ENCODE results near the gene RNF213.
"Not testable (repeated sequence)": the region's sequence is repeated elsewhere in the genome, so short reads cannot be mapped to it uniquely, and the experiment has no call there.

Gene RNF213

DNA sequence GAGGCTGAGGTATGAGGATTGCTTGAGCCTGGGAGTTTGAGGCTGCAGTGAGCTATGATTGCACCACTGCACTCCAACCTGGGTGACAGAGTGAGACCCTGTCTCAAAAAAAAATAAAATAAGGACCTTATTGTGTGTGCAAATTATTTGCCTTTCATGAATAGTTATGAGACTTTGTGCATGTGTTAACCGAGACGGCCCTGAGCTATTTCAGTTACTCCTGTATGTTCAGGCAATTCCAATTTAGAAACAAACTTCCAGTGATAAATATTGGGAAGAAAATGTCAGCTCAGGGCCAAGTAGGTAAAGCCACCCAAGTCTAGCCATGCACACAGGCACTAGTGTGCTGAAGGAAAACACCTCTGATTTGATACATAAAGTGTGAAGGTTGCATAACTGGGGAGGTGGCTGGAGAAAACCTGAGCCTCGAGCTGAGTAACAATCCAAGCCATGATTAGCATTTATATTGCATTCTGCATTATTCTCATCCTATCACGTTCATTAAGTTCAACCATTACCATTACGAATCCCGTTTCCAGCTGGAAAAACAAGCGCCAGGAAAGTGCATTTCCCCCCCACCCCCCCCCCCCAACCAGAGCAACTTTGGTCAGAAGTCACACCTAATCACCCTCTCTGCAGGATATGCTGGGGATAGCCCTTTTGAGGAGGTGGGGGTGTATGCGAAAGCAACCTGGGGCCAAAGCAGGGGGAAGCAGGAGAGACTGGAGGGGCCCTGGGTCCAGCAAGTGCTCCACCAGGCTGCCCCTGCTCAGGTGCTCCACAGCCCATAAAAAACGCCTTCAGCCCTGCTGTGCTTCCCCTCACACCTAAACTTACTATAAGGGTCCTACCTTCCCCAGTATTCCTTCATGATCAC lies 135.7 kb downstream of the RNF213 start:
- no peak for DNase-seq

DNA sequence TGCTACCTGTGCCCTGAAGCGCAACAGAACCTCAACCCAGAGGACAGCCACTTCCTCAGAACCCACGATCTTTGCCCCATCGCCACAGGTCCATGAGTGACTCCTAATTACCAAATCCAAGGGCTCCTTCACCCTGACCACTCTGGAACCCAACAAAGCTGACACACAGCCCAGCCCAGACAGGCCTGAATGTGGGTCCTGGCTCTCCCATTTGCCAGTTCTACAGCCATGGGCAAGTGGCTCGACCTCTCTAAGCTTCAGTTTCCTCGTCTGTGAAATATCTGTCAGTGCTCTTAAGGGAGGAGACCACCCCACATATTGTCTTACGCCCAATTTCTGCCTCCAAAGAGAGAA lies 136.4 kb downstream of the RNF213 start:
- DNase-seq: no peak

DNA sequence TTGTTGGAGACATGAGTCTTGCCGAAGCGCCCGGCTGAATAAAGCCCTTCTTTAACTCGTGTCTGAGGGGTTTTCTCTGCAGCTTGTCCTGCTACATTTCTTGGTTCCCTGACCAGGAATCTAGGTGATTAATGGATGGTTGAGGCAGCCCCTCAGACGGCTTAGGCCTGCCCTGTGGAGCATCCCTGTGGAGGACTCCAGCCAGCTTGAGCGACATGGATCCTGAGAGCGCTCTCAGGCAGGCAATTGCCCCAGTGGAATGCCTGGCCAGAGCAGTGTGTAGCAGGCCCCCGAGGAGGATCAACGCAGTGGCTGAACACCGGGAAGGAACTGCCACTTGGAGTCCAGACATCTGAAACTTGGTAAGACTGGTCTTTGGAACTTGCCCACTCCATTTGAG lies 137.0 kb downstream of the RNF213 start:
- no peak for DNase-seq

DNA sequence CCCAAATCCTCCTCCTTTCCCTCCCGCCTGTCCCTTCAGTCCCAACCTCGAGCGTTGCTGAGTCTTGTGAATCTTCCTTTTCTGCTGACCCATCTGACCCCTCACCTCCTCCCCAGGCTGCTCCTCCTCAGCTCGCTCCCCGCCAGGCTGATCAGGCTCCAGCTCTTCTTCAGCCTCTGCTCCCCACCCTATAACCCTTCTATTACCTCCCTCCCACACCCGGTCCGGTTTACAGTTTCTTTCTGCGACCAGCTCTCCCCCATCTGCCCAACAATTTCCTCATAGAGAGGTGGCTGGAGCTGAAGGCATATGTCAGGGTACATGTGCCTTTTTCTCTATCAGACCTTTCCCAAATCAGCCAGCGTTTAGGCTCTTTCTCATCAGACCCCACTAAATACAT lies 140.4 kb downstream of the RNF213 start:
- DNase-seq: not testable (repeated sequence)

DNA sequence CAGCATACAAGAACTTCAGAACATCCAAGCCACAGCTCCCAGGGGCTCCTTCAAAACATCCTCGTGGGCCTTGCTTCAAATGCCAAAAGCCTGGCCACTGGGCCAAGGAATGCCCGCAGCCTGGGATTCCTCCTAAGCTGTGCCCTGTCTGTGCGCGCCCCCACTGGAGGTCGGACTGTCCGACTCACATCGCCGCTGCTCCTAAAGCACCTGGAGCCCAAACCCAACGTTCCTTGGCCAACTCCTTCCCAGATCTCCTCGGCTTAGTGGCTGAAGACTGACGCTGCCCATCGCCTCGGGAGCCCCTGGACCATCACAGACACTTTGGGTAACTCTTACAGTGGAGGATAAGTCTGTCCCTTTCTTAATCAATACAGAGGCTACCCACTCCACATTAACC lies 141.4 kb downstream of the RNF213 start:
- DNase-seq: not testable (repeated sequence)

DNA sequence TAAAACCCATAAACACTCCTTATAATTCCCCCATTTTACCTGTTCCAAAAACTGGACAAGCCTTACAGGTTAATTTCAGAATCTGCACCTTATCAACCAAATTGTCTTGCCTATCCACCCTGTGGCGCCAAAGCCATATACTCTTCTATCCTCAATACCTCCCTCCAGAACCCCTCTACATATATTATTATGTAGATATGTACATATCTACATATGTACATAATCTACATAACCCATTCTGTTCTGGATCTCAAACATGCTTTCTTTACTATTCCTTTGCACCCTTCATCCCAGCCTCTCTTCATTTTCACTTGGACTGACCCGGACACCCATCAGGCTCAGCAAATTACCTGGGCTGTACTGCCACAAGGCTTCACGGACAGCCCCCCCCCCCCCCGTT lies 142.3 kb downstream of the RNF213 start:
- DNase-seq: no peak

DNA sequence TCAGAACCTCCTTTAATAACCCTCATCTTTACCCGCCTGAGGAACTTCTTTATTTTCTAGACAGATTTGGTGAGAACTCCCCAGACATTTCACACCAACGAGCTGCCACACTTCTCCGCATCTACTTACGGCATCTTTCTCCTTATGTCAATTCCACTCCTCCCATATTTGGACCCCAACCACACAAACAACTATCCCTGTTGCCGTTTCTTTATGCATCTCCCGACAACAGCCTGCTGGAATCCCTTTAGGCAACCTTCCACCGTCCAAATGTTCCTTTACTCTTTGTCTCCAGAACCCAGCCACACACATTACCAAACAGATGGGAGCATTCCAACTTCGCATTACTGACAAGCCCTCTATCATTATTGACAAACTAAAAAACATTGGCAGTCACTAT lies 145.5 kb downstream of the RNF213 start:
- no peak for DNase-seq

DNA sequence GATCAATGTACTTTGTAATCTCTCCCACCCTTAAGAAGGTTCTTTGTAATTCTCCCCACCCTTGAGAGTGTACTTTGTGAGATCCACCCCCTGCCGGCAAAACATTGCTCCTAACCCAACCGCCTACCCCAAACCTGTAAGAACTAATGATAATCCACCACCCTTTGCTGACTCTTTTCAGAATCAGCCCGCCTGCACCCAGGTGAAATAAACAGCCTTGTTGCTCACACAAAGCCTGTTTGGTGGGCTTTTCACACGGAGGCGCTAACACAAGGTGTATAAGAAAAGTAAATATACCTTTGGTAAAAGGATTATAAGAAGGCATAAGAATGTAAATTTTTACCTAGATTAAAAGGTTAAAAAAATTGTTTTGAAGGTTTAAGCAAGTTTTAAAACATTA lies 147.3 kb downstream of the RNF213 start:
- not testable (repeated sequence) for DNase-seq

DNA sequence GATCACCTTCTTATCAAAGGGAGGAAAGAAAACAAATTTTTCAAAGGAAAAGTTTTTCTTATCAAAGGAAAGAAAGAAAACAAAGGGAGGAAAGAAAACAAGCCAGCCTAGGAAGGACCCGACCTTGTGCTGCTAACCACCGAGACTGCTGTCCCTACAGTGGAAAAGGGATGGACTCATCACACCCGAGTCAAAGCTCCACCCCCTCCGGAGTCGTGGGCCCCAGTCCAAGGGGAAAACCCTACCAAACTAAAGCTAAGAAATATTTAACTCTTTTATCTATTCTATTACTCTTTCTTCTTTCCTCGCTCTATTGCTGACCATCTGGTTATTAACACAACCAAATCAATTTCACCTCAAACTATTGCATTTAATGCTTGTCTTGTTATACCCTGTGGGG lies 148.2 kb downstream of the RNF213 start:
- DNase-seq: no peak

DNA sequence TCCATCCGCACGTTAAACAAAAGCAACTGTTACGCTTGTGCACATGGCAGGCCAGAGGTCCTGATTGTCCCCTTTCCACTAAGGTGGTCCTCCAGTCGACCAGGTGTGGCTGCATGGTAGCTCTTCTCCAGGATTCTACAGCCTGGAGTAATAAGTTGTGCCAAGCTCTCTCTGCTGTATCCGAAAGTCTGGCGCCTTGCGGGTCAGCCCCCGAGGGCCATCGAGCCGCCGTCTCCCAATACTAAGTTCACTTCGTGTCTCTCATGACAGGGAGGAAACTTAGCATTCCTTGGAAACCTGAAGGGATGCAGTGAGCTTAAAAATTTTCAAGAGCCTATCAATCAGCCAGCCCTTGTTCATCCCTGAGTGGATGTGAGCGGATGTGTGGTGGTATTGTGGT lies 149.0 kb downstream of the RNF213 start:
- DNase-seq: no peak

DNA sequence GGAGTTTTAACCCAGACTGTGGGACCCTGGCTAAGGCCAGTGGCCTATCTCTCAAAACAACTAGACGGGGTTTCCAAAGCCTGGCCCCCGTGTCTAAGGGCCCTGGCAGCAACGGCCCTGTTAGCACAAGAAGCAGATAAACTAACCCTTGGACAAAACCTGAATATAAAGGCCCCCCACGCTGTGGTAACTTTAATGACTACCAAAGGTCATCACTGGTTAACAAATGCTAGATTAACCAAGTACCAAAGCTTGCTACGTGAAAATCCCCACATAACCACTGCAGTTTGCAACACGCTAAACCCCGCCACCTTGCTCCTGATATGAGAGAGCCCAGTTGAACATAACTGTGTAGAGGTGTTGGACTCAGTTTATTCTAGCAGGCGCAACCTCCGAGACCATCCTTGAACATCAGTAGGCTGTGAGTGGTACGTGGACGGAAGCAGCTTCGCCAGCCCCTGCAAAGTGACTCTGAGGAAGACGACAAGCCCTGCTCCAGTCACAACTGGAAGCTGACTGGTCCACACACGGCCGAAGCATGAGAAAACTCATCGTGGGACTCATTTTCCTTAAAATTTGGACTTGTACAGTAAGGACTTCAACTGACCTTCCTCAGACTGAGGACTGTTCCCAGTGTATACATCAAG lies 149.9 kb downstream of the RNF213 start:
- DNase-seq: not testable (repeated sequence)

DNA sequence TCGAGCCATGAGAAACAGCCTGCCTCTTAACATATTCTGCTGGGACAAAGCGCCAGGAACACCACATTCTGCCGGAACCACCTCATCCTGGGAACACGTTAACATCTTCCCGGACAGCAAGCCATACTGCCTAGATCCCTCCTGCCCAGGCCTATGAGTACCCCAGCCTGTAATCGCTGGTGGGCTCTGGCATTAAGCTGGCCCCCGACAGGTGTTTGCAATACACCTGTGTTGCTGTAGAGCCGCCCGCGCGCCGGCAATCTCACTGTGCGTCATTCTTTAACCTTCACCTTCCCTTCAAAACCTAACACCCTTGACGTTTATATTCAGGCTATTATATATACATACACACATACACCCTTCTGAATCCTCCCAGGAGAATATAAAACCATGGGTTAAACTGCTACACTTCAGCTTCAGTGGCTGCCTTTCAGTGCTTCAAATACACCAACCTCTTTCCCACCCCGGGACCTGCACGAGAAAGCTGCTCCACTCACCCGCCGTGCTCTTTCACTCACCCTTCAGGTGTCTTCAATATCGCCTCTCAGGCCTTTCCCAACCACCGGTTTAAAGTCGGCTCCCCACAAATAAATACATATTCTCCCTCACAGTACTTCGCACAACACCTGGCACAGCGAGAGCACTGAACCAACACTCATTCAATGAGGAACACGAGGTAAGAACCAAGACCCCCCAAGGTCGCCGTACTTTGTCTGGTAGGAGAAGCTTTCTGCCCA lies 153.3 kb downstream of the RNF213 start:
- no peak for DNase-seq

DNA sequence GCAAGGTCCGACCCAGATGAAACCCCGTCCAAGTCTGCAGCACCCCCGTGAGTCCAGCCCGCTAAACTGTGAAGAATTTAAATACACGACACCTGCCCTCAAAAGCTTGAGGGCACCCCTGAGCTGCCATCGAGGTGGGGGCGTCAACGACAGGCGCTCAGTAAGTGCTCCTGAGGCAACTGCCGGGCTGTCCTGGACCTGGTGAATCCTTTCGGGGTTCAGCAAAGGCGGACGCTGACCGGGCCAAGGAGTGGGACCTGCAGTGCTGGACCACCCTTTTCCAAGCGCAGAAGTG lies 153.8 kb downstream of the RNF213 start:
- DNase-seq: no peak

DNA sequence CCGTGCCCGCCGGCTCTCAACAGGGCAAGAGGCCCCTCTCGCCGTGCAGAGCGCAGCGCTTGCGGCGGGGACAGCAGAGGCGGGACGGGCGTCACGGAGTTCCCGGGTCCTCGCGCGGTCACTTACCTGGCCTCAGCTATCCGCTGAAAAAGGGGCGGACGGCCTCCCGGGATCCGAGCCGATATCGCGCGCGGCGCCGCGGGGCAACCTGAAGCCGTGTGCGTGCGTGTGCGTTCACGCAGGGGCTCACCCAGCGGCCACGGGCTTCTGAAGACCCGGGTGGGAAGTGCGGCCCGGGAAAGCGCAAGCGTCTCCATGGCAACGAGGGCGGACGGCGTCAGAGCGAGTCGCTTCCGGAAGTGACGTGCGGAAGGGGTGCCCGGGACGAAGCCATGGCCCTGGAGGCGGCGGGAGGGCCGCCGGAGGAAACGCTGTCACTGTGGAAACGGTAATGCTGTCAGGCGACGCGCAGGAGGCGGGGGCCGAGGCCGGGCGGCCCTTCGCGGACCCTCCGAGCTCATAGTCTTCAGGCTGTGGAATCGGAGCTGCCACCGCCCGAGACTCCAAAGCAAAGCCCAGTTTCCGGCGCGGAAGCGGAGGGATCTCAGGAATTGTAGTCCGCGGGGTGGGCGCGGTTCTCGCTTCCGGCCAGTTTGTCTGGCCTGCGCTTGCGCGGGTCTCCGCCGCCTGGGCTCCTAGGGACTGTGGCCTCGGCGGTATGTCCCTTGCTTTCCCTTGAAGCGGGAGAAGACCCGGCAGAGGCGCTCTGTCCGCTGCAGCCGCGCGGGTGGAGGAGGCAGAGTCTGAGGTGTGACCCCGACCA lies 154.4 kb downstream of the RNF213 start, which contains the start of gene ENDOV:
ENDOV (plus strand) TSS at position 365 of the 823 bp plus-strand sequence; CDS start at position 393, 28 bp downstream.
- DNase-seq: peak; percentile 91

DNA sequence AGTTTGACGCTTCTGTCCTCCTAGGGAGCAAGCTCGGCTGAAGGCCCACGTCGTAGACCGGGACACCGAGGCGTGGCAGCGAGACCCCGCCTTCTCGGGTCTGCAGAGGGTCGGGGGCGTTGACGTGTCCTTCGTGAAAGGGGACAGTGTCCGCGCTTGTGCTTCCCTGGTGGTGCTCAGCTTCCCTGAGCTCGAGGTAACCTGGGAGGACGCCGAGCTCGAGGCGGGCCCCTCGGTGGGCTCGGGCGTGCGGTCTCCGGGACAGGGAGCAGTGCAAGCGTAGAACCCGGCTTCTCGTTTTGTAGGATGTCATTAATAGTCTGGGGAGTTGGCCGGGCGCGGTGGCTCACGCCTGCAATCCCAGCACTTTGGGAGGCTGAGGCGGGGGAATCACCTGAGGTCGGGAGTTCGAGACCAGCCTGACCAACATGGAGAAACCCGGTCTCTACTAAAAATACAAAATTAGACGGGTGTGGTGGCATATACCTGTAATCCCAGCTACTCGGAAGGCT lies 155.0 kb downstream of the RNF213 start:
- no peak for DNase-seq

DNA sequence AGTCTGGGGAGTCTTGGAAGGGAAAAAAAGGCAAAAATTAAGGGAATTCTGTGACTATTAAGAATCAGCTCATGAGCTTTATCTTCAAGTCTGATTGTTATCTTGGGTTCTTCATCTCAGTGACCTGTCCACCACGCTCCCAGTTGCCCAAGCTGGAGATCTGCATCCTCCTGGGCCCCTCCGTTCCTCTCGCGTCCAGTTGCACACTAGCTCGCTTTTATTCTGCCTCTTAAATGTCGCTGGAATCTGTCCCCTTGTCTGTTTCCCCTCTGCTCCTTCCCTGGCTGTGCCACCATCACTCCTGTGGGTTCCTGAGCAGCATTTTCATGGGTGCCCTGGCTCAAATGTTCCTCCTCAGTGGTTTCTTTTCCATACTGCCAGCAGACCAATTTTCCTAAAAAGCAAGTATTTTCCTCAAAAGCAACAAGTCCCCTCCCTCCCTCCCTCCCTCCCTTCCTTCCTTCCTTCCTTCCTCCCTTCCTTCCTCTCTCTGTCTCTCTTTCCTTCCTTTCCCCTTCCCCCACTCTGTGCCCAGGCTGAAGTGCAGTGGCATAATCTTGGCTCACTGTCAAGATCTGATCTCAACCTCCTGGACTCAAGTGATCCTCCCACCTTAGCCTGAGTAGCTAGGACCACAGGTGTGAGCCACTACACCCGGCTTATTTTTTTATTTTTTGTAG lies 155.7 kb downstream of the RNF213 start:
- no peak for DNase-seq

DNA sequence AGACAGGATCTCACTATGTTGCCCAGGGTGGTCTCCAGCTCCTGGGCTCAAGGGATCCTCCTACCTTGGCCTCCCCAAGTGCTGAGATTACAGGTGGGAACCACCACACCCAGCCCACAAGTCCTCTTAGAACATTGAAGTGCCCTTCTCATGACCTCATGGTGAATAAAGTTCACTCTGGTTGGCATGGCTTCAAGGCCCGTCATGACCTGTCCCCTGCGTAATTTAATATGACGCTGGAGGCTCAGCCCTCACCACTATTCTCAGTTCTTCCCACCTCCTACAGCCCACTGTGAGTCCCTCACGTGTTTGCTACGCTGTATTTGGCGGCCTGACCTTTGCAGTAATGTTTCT lies 156.3 kb downstream of the RNF213 start:
- DNase-seq: no peak

DNA sequence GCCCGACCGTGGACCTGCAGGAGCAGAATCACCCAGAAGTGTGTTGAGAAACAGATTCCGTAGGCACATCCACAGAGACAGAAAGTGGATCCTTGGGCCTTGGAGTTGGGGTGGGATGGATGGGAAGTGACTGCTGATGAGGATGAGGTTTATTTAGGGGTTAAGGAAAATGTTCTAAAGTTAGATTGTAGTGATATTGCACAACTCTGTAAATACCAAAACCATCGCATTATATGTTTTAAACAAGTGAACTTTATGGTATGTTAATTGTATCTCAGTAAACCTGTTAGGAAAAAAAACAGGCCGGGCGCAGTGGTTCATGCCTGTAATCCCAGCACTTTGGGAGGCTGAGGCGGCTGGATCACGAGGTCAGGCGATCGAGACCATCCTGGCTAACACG lies 157.9 kb downstream of the RNF213 start:
- DNase-seq: no peak

DNA sequence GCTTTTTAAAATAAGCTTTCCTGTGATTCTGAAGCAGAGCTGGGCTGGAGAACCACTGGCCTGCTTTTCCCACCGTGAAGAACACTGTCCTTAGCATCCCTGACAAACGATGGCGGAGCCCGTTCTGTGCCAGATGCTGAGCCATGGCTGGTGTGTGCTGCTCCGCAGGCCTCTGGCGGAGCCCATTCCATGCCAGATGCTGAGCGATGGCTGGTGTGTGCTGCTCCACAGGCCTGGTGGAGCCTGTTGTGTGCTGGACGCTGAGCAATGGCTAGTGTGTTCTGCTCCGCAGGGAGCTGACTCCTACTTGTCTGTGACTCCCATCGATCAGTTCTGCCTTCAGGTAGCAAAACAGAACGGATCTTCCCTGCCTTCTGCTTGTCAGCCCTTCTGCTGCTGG lies 158.6 kb downstream of the RNF213 start:
- DNase-seq: no peak

DNA sequence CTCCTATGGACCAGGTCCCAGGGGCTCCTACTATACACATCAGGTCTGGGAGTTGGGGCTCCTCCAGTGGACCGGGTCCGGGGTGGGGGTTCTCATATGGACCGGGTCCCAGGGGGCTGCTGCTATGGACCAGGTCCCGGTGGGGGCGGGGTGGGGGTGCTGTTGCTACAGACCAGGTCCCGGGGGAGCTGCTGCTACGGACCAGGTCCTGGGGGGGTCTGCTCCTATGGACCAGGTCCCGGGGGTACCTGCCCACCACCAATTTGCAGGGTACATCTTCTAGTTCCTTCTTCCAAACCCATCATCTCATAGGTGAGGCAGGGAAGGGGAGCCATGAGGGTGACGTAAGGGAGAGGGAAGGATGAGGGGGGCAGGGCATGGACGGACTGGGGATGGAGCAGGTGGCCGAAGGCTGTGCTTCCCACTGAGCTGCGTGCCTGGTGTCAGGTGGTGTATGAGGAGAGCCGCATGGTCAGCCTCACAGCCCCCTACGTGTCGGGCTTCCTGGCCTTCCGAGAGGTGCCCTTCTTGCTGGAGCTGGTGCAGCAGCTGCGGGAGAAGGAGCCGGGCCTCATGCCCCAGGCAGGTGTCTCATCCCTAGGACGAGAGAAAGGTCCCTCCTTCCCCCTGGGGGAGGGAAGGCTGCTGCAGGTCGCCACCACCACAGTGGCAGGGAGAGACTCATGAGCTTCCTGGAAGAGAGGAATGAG lies 160.9 kb downstream of the RNF213 start:
- no peak for DNase-seq

DNA sequence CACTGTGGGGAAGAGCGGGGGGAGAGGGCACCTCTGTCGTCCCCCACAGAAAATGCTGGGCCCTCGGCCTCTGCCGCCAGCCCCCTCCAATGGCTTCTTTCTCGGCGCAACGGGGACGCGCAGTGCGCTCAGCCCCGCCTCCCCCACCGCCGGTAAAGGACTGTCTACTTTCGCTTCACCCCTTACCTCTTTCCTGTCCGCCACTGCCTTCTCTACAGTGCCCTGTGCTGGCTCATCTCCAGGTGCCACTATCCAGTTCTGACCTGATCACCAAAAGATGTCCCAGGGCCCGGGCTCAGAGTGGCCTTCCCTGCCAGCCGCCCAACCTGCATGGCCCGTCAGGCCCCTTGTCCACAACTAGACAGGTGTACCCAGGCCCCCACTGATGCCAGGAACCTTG lies 161.6 kb downstream of the RNF213 start:
- DNase-seq: no peak

DNA sequence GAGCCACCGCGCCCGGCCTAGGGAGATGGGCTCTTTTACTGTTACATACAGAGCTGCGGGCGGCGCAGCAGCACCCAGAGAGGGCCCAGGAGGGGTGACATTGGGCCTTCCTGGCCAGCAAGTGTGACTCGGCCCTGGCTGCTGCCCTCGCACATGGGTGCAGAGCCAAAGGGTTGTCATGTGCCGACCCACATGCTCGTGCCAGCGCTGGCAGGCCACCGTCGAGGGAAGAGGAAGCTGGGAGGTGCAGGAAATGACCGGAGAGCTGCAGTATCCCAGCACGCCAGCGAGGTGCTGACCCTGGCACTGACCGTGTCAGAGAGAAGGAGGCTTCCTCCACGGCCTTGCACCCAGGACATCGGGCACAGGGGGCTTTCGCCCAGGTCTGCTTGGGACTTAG lies 162.3 kb downstream of the RNF213 start:
- no peak for DNase-seq
